NCI-H748 treated with DMSO at 0.1 percent for 48 hours (cell line): ENCODE results near the gene KANK2.
"Not testable (repeated sequence)": the region's sequence is repeated elsewhere in the genome, so short reads cannot be mapped to it uniquely, and the experiment has no call there.

Experiments used
- DNase-seq: peaks from one replicate; lab custom pipeline; 2025; lab: John Stamatoyannopoulos, UW

The KANK2 gene

GRCh38 chr19:11196406-11197287, 698 bp downstream of the KANK2 start:
- DNase-seq: no peak

DNA sequence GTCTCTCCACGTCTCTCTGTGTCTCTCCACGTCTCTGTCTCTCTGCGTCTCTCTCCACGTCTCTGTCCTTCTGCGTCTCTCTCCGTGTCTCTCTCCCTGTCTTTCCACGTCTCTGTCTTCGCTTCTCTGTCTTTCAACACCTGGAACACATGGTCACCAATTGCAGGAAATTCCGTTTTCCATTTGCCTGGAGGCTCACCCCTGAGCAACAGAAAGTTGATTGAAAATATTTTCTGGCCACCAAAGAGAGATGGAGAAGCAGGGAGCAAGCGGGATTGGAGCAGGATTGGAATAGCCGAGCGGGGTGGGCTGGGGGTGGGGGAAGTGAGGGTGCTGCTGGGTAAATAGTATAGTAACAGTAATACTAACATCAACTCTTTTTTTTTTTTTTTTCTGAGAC, 1.7 kb downstream of the KANK2 start:
- DNase-seq: no peak

GRCh38 chr19:11194656-11195558, 2.4 kb downstream of the KANK2 start:
- DNase-seq: no peak

GRCh38 chr19:11194173-11194572, 3.2 kb downstream of the KANK2 start:
- no peak for DNase-seq

- no peak for DNase-seq
Observed at GRCh38 chr19:11192957-11193939, 4.1 kb downstream of the KANK2 start.

GRCh38 chr19:11191934-11192333, 5.4 kb downstream of the KANK2 start:
- no peak for DNase-seq

DNA sequence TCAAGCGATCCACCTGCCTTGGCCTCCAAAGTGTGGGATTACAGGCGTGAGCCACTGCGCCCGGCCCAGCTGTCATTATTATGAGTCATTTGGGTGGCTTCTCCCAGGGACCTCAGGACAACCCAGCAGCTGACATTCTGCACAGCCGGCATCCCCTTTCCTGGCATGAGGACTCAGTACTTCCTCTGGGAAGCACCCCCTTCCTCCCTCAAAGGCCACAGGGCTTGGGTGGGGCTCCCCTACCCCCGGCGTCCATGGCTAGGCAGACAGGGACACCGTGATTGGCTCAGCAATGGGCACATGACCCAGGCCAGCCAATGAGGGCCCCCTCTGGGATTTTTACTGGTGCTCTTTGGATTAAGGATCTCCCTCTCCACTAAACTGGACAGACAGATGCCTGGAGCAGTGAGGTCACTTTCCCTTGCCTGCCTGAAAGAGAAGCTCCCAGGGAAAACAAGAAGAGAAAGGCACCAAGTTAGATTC, 6.0 kb downstream of the KANK2 start:
- no peak for DNase-seq

DNA sequence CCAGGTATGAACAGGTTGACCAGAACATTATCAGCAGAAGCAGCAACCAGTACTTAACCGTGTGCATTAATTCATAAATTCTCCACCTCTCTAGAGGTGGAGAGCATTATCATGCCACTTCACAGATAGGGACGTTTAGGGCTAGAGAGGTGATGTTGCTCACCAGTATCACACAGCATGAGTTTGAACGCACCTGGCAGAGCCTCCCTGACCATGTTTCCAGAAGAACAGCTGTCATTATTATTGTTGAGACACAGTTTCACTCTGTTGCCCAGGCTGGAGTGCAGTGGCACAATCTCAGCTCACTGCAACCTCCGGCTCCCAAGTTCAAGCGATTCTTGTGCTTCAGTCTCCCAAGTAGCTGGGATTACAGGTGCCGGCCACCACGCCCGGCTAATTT, 6.8 kb downstream of the KANK2 start:
- DNase-seq: no peak

DNA sequence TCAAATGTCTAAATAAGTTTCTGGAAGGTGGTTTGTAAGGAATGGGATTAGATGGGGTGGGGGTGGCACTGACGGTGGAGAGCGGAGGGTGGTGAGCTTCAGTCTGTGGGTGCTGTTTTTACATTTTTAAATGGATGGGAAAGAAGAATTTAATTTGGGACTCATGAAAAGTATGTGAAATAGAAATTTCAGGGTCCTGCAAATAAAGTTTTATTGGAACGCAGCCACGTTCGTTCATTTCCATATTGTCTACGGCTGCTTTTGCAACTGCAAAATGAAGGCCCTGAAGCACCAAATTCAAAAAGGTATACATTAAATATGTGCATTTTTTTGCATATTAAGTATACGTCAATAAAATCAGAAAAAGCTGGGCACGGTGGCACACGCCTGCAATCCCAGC, 9.9 kb downstream of the KANK2 start:
- no peak for DNase-seq

GRCh38 chr19:11182994-11183393, 14.4 kb downstream of the KANK2 start:
- DNase-seq: no peak

GRCh38 chr19:11181488-11181887, 15.9 kb downstream of the KANK2 start:
- no peak for DNase-seq

- DNase-seq: not testable (repeated sequence)
Observed at GRCh38 chr19:11180975-11181374, 16.4 kb downstream of the KANK2 start.

- no peak for DNase-seq
Observed at GRCh38 chr19:11180346-11180745, 17.0 kb downstream of the KANK2 start.

DNA sequence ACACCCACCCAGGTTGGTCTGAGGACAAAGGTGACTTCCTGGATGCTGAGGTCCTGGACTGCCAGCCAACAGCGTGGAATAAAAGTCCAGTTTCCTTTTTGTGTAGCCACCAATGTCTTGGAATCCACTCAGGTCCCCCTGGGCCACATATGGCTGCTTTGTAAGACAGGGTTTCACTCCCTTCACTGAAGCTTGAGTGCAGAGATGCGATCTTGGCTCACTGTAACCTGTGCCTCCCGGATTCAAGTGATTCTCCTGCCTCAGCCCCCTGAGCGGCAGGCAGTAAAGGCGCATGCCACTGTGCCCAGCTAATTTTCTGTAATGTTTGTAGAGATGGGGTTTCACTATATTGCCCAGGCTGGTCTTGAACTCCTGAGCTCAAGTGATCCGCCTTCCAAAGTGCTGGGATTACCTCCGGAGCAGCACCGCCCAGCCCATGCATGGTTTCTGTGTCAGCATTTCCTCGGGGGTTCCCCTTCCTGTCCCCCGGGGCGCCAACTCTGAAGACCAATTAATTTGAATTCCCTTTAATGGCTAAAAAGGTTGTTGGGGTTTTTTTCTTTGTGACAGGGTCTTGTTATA, 17.5 kb downstream of the KANK2 start:
- no peak for DNase-seq

DNA sequence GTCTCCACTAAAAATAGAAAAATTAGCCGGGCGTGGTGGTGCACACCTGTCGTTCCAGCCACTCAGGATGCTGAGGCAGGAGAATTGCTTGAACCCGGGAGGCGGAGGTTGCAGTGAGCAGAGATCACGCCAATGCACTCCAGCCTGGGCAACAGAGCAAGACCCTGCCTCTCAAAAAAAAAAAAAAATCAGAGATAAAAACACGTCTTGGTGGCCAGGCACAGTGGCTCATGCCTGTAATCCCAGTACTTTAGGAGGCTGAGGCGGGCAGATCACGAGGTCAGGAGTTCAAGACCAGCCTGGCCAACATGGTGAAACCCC, 18.2 kb downstream of the KANK2 start:
- DNase-seq: not testable (repeated sequence)

- DNase-seq: no peak
Observed at GRCh38 chr19:11177592-11177991, 19.8 kb downstream of the KANK2 start.

GRCh38 chr19:11176466-11177193, 20.7 kb downstream of the KANK2 start:
- DNase-seq: no peak

- no peak for DNase-seq
Observed at GRCh38 chr19:11175920-11176319, 21.4 kb downstream of the KANK2 start.

DNA sequence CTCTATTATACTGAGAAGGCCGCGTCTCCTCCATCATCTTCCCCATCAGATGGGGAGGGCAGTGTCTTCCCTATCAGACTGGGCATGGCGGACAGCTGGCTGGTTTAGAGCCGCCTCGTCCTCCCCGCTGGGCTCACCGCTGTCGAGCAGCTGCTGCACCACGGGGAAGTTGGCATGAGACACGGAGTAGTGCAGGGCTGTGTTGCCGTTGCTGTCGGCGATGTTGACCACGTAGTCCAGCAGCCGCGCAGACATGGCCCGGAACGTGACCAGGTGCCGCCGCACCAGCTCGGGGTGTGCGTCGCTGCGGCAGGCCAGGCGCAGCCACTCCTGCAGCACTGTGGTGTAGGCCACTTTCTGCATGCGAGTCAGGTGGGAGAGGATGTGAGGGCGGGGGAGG, 23.0 kb downstream of the KANK2 start:
- DNase-seq: no peak

- no peak for DNase-seq
Observed at GRCh38 chr19:11173516-11174155, 23.7 kb downstream of the KANK2 start.
